ENCODE results near the gene BCORL1. TPM values are rescaled to one million over a fixed set of nuclear protein-coding genes. Genes with fewer than 3 reads are reported as not detected.

BCORL1 gene
- total RNA-seq, 4 donors from 2014 or later, result 7.4 to 16.5 (median 11.5) TPM

GRCh38 chrX:130097507-130098209, 115.2 kb downstream of the BCORL1 start:
- no peaks in the 10 kb centered on the region for H3K9me3 ChIP-seq
- no peaks in the 10 kb centered on the region for H3K36me3 ChIP-seq
- DNase-seq, result peak in 2 of 3 donors; percentile 71 to 82
- TF ChIP-seq POLR2A (IDR thresholded peaks at IDR 0.05) (no peak), CTCF (IDR thresholded peaks at IDR 0.05) (no peak)
- peaks cover 0 to 30% (median 6%) of the 10 kb centered on the region in 4 donors for H3K4me1 ChIP-seq
- no peak overlapping the region for H3K4me3 ChIP-seq
- H3K27ac ChIP-seq, result peak overlapping the region; percentile 40 to 80 (median 59)
- H3K27me3 ChIP-seq, result no peaks in the 10 kb centered on the region

- no peak overlapping the region for H3K4me3 ChIP-seq
- H3K9me3 ChIP-seq, result no peaks in the 10 kb centered on the region
- no peaks in the 10 kb centered on the region for H3K27me3 ChIP-seq
- TF ChIP-seq CTCF (IDR thresholded peaks at IDR 0.05), result no peak
- TF ChIP-seq POLR2A (IDR thresholded peaks at IDR 0.05), result no peak
- peaks cover 0 to 30% (median 4%) of the 10 kb centered on the region in 4 donors for H3K4me1 ChIP-seq
- no peaks in the 10 kb centered on the region for H3K36me3 ChIP-seq
- peak overlapping the region; percentile 40 to 80 (median 59) for H3K27ac ChIP-seq
- no peak for DNase-seq
These were observed 115.7 kb downstream of the BCORL1 start for GRCh38 chrX:130098210-130098552.

GRCh38 chrX:130100180-130100579, 117.7 kb downstream of the BCORL1 start:
- no peaks in the 10 kb centered on the region for H3K9me3 ChIP-seq
- H3K36me3 ChIP-seq, result no peaks in the 10 kb centered on the region
- H3K27ac ChIP-seq, result peak overlapping the region in 2 of 4 donors; percentile 42 to 68
- H3K27me3 ChIP-seq, result no peaks in the 10 kb centered on the region
- no peak overlapping the region for H3K4me3 ChIP-seq
- DNase-seq, result peak in 2 of 3 donors; percentile 69 to 74
- TF ChIP-seq POLR2A (IDR thresholded peaks at IDR 0.05) (peak in 1 of 2 donors; percentile 18), CTCF (IDR thresholded peaks at IDR 0.05) (no peak)
- H3K4me1 ChIP-seq, result peaks cover 0 to 30% (median 4%) of the 10 kb centered on the region in 4 donors

GRCh38 chrX:130103605-130104004, 121.2 kb downstream of the BCORL1 start:
- H3K4me1 ChIP-seq, result peaks cover 0 to 37% (median 2%) of the 10 kb centered on the region in 4 donors
- H3K27ac ChIP-seq, result no peak overlapping the region
- no peaks in the 10 kb centered on the region for H3K27me3 ChIP-seq
- TF ChIP-seq CTCF (IDR thresholded peaks at IDR 0.05), result no peak
- TF ChIP-seq POLR2A (IDR thresholded peaks at IDR 0.05), result no peak
- no peak overlapping the region for H3K4me3 ChIP-seq
- no peaks in the 10 kb centered on the region for H3K9me3 ChIP-seq
- DNase-seq, result no peak
- H3K36me3 ChIP-seq, result no peaks in the 10 kb centered on the region

GRCh38 chrX:130105244-130105643, 122.8 kb downstream of the BCORL1 start:
- H3K27ac ChIP-seq, result peak overlapping the region in 1 of 4 donors; percentile 10
- no peaks in the 10 kb centered on the region for H3K9me3 ChIP-seq
- TF ChIP-seq POLR2A (IDR thresholded peaks at IDR 0.05) (no peak), CTCF (IDR thresholded peaks at IDR 0.05) (no peak)
- no peaks in the 10 kb centered on the region for H3K27me3 ChIP-seq
- no peak for DNase-seq
- peaks cover 0 to 25% (median 0%) of the 10 kb centered on the region in 4 donors for H3K4me1 ChIP-seq
- no peak overlapping the region for H3K4me3 ChIP-seq
- no peaks in the 10 kb centered on the region for H3K36me3 ChIP-seq

All from Peyer's patch (tissue), 4 donors.